GM06990 (cell line): ENCODE data around the gene BRCA1.

ENCODE experiments used
- DNase-seq: peaks from one replicate; pipeline ENCODE4 v3.0.0-alpha.2; 2011; ENCODE audit not compliant: insufficient read length; ENCODE audit errors: extremely low read depth
- H3K27me3 ChIP-seq: replicated peaks from 2 replicates; pipeline ENCODE4 v1.6.0; 2011; ENCODE audit warnings: low read length; ENCODE audit not compliant: control insufficient read depth, insufficient read depth
- H3K36me3 ChIP-seq: 2 replicates; pipeline ENCODE4 v1.5.1; 2011; ENCODE audit warnings: low read length; ENCODE audit not compliant: control insufficient read depth, insufficient read depth
- H3K4me3 ChIP-seq: replicated peaks from 2 replicates; pipeline ENCODE4 v1.5.1; 2011; ENCODE audit warnings: low read depth, mild to moderate bottlenecking, control low read depth, low read length
- CTCF ChIP-seq: IDR thresholded peaks from 2 replicates; pipeline ENCODE4 v1.5.1; 2011; ENCODE audit warnings: low read length, control low read depth, mild to moderate bottlenecking, inconsistent platforms; ENCODE audit not compliant: insufficient read depth, poor library complexity, severe bottlenecking

BRCA1 gene

DNA sequence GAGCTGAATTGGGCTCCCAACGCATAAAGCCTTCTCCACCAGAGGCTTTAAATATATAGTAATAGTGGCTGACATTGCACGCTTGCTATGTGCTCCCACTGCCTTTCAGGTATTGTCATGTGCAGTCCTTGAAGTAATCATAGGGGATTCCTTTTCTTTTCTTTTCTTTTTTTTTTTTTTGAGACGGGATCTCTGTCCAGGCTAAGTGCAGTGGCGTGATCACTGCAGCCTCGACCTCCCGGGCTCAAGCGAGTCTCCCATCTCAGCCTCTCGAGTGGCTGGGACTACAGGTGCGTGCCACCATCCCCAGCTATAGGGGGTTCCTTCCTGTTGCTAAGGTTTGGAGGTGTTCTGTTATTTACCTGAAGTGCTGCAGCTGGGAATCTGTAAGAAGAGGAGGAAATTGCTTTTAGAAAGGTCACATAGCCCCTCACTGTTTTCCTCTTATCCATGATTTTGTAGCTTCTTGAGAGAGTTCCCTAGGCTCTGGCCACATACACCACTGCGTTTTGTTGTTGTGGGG is 126.1 kb downstream of the BRCA1 start:
- Histone ChIP-seq H3K4me3 (peak overlapping the region; percentile 83), H3K27me3 (no peaks in the 10 kb centered on the region), H3K36me3 (peaks cover 23% of the 10 kb centered on the region)
- TF ChIP-seq CTCF = no peak
- DNase-seq = no peak

- DNase-seq = peak; percentile 94
- Histone ChIP-seq H3K4me3 (peak within 1 kb of the TSS; percentile 83), H3K27me3 (no peaks in the 10 kb centered on the region), H3K36me3 (peaks cover 17% of the 10 kb centered on the region)
- peak; percentile 74 for TF ChIP-seq CTCF
Observed at GRCh38 chr17:42997984-42998938, 126.9 kb downstream of the BRCA1 start, which contains the start of gene RPL27. Gene RPL27 (plus strand): TSS chr17:42998419. CDS start chr17:42998751, 332 bp downstream.

DNA sequence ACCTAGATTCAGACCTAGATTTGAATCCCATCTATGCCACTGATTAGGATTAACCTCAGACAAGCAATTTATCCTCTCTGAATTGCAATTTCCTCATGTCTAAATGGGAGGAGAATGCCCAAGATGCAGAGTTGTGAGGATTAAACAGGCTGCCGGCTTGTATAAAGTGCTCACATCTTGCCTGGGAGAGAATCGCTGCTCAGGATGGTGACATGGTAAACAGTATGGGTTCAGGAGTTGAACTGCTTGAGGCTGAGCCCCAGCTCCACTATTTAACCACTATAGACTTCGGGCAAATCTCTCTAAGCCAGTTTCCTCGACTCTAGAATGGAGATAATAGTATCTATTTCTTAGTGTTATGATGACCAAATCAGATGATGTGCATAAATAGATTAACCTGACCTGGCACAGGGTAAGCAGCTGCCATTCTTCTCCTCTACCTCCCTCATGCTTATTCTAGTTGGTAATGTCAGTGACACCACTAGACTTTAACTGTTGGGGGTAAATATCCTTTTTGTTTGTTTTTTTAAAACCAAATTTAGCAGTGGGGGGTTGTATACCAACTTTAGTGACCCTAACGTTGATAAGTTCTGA is 127.7 kb downstream of the BRCA1 start:
- Histone ChIP-seq H3K36me3 (peaks cover 12% of the 10 kb centered on the region), H3K27me3 (no peaks in the 10 kb centered on the region), H3K4me3 (peak overlapping the region; percentile 47; the same call in 1 of the 2 replicates)
- no peak for TF ChIP-seq CTCF
- no peak for DNase-seq
